OCI-LY7 (cell line): ENCODE results near the gene CCNB1. TPM values are rescaled to one million over a fixed set of nuclear protein-coding genes. Genes with fewer than 3 reads are reported as not detected.
A peak's percentile ranks its signal among the peaks of the same experiment; 100 is the strongest.

Experiments used
- BruUV-seq: library from RNA; stranded (reverse); fragments of 400-500 nt; replicated peaks from 2 replicates; lab custom pipeline; 2021; lab: Mats Ljungman, UMichigan
- CTCF ChIA-PET: fragments of 300-600 bp; sonication (Branson Sonifier 250); formaldehyde crosslinking; loops from one replicate; lab custom pipeline; 2022; ENCODE audit warnings: antibody characterized with exemption; ENCODE audit not compliant: unreplicated experiment; lab: Charles Lee
- POLR2A ChIA-PET: fragments of 300-600 bp; sonication (Branson Sonifier 250); formaldehyde crosslinking; loops from one replicate; lab custom pipeline; 2022; ENCODE audit warnings: antibody characterized with exemption; lab: Charles Lee
- DNase-seq: peaks from one replicate; pipeline ENCODE4 v3.0.0-alpha.2; 2015; ENCODE audit warnings: low spot score
- H2AFZ ChIP-seq: fragments of 200-600 bp; sonication (generic), shearing (Covaris generic); 2 replicates; pipeline ENCODE4 v1.6.1; 2014; ENCODE audit warnings: mild to moderate bottlenecking, antibody characterized with exemption, low read length, moderate library complexity
- H3K27ac ChIP-seq: fragments of 200-600 bp; sonication (generic); 2 replicates; pipeline ENCODE4 v1.5.1; 2014; ENCODE audit warnings: mixed run types, low read depth, mild to moderate bottlenecking, moderate library complexity, low read length, inconsistent platforms; ENCODE audit not compliant: poor library complexity, severe bottlenecking
- H3K36me3 ChIP-seq: fragments of 200-600 bp; sonication (generic); 2 replicates; pipeline ENCODE4 v1.6.1; 2014; ENCODE audit warnings: mild to moderate bottlenecking, antibody characterized with exemption, low read length, moderate library complexity, mixed read lengths; ENCODE audit not compliant: insufficient read depth
- H3K4me1 ChIP-seq: fragments of 200-600 bp; sonication (generic); 2 replicates; pipeline ENCODE4 v1.5.1; 2014; ENCODE audit warnings: mild to moderate bottlenecking, low read length; ENCODE audit not compliant: insufficient read depth, poor library complexity, severe bottlenecking
- H3K4me2 ChIP-seq: fragments of 200-600 bp; sonication (generic); 2 replicates; pipeline ENCODE4 v1.6.1; 2014; ENCODE audit warnings: mild to moderate bottlenecking, low read length
- H3K4me3 ChIP-seq: fragments of 200-600 bp; sonication (generic); 2 replicates; pipeline ENCODE4 v1.5.1; 2014; ENCODE audit warnings: mild to moderate bottlenecking, low read depth, low read length; ENCODE audit not compliant: poor library complexity, severe bottlenecking
- H3K79me2 ChIP-seq: fragments of 200-600 bp; sonication (generic); 2 replicates; pipeline ENCODE4 v1.6.1; 2016; ENCODE audit warnings: low read depth, mild to moderate bottlenecking, low read length, moderate library complexity, mixed read lengths; ENCODE audit not compliant: insufficient read depth
- H3K9me2 ChIP-seq: fragments of 200-600 bp; sonication (generic); 2 replicates; pipeline ENCODE4 v1.6.1; 2016; ENCODE audit warnings: mild to moderate bottlenecking, low read length, mixed read lengths; ENCODE audit not compliant: insufficient read depth
- H3K9me3 ChIP-seq: fragments of 200-600 bp; sonication (generic); 2 replicates; pipeline ENCODE4 v1.6.1; 2014; ENCODE audit warnings: mild to moderate bottlenecking, mixed run types, low read length, mixed read lengths
- H4K20me1 ChIP-seq: fragments of 200-600 bp; sonication (generic); 2 replicates; pipeline ENCODE4 v1.6.1; 2014; ENCODE audit warnings: mild to moderate bottlenecking, antibody characterized with exemption, low read length, moderate library complexity, mixed read lengths; ENCODE audit not compliant: insufficient read depth
- CTCF ChIP-seq: fragments of 200-600 bp; sonication (generic); conservative IDR thresholded peaks from 2 replicates; pipeline ENCODE4 v1.5.1; 2014; ENCODE audit warnings: mild to moderate bottlenecking, antibody characterized with exemption, low read length, moderate library complexity, mixed read lengths
- EZH2phosphoT487 ChIP-seq: fragments of 200-600 bp; sonication (generic); IDR thresholded peaks from 2 replicates; pipeline ENCODE4 v1.6.1; 2018; ENCODE audit warnings: low read depth, borderline replicate concordance, mild to moderate bottlenecking, mixed run types, antibody characterized with exemption, low read length, moderate library complexity, mixed read lengths
- intact Hi-C: fragments of 100-400 bp; cut with micrococcal nuclease; formaldehyde crosslinking; loops from one replicate; pipeline ENCODE4 v1.10.0; 2022; ENCODE audit not compliant: unreplicated experiment
- total RNA-seq, 2 experiments: library from RNA; depleted of rRNA in 1 of 2; stranded (reverse); fragments of >200 nt in 1 of 2; shearing (Covaris generic) in 1 of 2; gene quantifications; 2 replicates each; pipeline ENCODE4 v1.2.3, GENCODE V29; 2014 to 2022

The CCNB1 gene
- total RNA-seq, 2 experiments from 2014 or later = 206 to 274 TPM

- BruUV-seq = no TSS peak
- DNase-seq = peak; percentile 92
- Histone ChIP-seq H3K9me2 (no peaks in the 10 kb centered on the region), H3K4me1 (peaks cover 15% of the 10 kb centered on the region), H3K36me3 (peaks cover 29% of the 10 kb centered on the region), H3K79me2 (peaks cover 15% of the 10 kb centered on the region), H3K4me2 (peak within 1 kb of the TSS; percentile 98), H3K9me3 (no peaks in the 10 kb centered on the region), H3K27ac (peak within 1 kb of the TSS; percentile 78), H4K20me1 (no peaks in the 10 kb centered on the region), H2AFZ (peak within 1 kb of the TSS; percentile 83), H3K4me3 (peak within 1 kb of the TSS; percentile 88)
- ChIA-PET CTCF (interaction anchor here (0.6 kb wide), 1 partner anchor 22 kb away, joined by 3 read pairs; no protein-coding TSS in a partner anchor), POLR2A (interaction anchor here (0.6 to 3.4 kb wide), 18 partner anchors 11 to 1972 kb away, joined by 3 to 35 read pairs (median 3); partner anchors contain the start of genes CCNB1 and RAD17)
- TF ChIP-seq CTCF (no peak), EZH2phosphoT487 (no peak)
- intact Hi-C loops = loop anchor here (1.0 kb wide), 1 partner anchor 22 kb away; the partner anchor contains the start of gene CCNB1
Measured at GRCh38 chr5:69189162-69190086, 22.5 kb downstream of the CCNB1 start, which contains the start of gene CENPH. TSS of gene CENPH (plus strand) at chr5:69189583. CDS start at chr5:69189635, 52 bp downstream.

- BruUV-seq = no TSS peak
- Histone ChIP-seq H3K79me2 (no peaks in the 10 kb centered on the region), H3K27ac (no peak overlapping the region), H3K4me2 (no peak overlapping the region), H3K4me3 (no peak overlapping the region), H3K4me1 (no peaks in the 10 kb centered on the region), H3K9me2 (no peaks in the 10 kb centered on the region), H3K36me3 (peaks cover 85% of the 10 kb centered on the region), H4K20me1 (no peaks in the 10 kb centered on the region), H3K9me3 (no peaks in the 10 kb centered on the region), H2AFZ (no peak overlapping the region)
- ChIA-PET CTCF (no interaction called here), POLR2A (interaction anchor here (0.7 to 1.7 kb wide), 3 partner anchors 10 to 35 kb away, joined by 3 to 5 read pairs (median 3); partner anchors contain the start of gene CCNB1)
- DNase-seq = no peak
- intact Hi-C loops = no loop called here
- TF ChIP-seq EZH2phosphoT487 (no peak), CTCF (no peak)
Measured at GRCh38 chr5:69202497-69202896, 35.5 kb downstream of the CCNB1 start.
